Measurements from ENCODE around the gene IGF2R.
"Not testable (repeated sequence)": the region's sequence is repeated elsewhere in the genome, so short reads cannot be mapped to it uniquely, and the experiment has no call there.

IGF2R gene

DNA sequence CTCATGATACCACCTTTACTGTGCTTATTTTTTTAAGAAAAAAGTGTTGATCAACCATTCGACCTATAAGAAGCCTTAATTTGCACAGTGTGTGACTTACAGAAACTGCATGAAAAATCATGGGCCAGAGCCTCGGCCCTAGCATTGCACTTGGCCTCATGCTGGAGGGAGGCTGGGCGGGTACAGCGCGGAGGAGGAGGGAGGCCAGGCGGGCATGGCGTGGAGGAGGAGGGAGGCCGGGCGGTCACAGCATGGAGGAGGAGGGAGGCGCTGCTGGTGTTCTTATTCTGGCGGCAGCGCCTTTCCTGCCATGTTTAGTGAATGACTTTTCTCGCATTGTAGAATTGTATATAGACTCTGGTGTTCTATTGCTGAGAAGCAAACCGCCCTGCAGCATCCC lies 137.1 kb downstream of the IGF2R start:
- FAIRE-seq: no peak

DNA sequence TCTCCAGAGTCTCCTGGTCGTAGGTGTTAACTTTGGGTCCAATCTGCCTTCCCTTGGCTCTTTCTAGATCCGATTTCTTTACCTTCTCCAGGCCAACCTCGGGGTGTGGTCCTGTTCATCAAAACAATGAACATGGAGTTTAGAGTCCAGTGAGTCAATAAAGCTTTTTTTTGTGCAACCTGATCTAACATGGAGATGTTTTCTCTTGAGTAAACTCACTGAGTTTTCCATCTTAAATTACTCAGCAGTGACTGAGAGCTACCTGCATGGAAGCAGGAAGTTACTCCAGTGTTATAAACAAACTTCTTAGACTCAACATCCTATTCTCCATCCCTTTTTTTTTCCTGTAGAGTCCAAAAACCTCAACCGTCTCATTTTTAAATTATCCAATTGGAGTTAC lies 137.8 kb downstream of the IGF2R start:
- FAIRE-seq: no peak

DNA sequence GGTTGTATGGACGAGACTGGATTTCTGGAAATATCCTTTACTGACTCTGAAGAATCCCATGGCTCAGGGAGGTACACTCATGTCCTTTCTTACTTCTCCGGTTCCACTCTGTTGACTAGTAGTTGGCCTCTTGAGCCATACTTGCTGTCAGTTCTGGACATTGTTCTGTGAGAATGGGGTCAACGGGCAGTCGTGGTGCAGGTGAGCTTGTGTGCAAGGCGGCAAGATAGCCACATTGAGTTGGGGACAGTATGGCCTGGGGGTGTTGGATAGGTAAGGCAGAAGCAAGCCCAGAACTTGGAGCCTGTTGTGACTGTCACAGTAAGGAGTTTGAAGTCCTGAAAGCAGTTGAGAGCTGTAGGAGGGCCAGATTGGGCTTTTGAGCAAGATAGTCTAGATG lies 139.2 kb downstream of the IGF2R start:
- FAIRE-seq: no peak

DNA sequence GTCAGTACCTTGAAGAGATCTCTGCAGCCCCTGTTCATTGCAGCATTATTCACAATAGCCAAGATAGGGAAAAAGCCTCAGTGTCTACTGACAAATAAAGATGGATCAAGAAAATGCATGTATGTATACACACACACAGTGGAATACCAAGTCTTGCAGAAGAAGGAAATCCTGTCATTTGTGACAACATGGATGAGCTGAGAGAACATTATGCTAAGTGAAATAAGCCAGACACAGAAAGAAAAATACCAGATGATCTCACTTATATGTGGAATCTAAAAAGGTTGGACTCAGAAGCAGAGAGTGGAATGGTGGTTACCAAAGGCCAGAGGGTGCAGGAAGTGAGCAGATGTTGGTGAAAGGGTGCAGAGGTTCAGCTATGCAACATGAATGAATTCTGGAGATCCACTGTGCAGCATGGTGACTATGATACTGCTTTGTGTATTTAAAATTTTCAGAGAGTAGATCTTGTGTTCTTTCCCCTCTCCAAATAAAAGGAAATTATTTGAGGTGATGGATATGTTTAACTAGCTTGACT lies 141.8 kb downstream of the IGF2R start:
- no peak for FAIRE-seq

DNA sequence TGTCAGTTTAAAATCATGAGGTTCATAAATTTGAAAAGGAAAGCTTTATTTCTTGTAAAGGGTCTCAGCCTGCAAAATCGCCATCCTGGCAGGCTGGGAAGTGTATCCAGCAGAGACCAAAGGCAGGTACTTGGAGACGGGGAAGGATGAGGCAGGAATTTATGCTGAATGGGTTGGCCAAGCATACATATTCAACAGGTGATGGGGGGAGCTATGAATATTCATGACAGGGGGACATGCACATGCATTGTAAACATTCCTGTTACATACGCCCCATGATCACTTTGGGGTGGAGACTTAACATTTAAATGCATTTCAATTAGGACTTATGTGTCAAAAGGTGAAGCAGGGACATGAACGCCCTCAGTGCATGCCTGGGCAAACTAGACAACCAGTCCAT lies 142.9 kb downstream of the IGF2R start:
- no peak for FAIRE-seq

DNA sequence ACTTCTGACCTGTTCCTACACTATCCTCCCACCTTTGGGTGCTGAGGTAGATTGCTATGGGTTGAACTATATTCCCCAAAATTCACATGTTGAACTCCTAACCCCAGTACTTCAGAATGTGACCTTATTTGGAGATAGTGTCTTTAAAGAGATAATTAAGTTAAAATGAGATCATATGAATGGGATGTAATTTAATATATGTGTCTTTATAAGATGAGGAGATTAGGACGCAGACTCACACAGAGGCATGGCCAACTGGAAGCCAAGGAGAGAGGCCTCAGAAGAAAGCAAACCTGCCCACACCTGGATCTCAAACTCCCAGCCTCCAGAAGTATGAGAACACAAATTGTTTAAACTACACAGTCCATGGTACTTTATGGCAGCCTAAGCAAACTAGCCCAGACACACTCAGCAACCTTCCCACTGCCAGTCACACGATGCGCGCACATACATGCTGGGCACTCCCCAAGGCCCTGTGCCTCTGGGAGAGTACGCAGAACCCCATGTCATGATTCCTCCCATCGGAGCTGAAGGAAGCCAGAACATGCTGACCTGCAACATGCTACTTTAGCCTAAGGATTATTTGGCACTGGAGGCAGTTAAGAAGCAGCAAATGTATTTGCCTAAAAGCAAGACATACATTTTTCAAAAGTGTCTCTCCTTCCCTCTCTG lies 143.9 kb downstream of the IGF2R start:
- FAIRE-seq: no peak

DNA sequence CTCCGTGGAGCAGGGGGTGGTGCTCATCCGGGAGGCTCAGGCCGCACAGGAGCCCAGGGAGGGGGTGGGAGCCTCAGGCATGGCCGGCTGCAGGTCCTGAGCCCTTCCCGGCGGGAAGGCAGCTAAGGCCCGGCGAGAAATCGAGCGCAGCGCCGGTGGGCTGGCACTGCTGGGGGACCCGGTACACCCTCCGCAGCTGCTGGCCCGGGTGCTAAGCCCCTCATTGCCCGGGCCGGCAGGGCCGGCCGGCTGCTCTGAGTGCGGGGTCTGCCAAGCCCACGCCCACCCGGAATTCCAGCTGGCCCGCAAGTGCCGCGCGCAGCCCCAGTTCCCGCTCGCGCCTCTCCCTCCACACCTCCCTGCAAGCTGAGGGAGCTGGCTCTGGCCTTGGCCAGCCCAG lies 145.7 kb downstream of the IGF2R start:
- not testable (repeated sequence) for FAIRE-seq

DNA sequence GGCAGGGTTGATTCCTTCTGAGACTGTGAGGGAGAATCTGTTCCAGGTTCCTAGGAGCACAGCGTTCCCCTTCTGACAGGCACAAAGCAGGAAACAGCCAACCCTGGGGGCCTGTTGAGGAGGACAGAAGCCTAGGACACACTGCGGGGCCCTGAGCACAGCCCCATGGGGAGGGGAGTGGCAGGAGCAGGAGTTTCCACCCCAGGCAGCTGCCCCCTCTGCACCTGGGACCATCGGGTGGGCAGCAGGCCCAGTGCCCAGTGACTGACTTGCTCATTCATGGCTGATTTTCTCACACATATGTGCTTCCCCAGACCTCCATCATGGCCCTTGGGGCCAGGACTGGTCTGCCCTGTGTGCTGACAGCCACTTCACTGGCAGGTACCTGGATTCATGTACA lies 146.5 kb downstream of the IGF2R start:
- FAIRE-seq: no peak

DNA sequence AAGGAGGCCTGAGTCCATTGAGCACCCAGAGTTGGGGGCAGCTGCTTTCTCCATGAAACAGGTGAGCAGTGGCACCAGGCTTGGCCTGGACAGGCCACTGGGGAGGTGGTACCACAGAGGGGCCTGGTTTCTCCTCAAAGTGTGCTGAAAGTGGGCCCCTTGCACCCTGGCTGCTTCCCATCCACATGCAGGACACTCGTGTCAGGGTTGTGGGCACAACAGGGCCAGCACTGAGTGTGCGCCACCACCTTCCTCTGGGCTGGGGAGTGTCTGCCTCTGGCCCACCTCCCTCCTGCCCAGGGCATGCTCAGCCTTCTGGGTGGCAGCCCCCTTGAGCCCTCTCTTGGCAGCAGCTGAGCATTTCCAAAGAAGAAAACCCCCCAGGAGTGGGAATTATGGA lies 147.5 kb downstream of the IGF2R start:
- FAIRE-seq: no peak

GRCh38 chr6:160117137-160117536 lies 148.3 kb downstream of the IGF2R start:
- no peak for FAIRE-seq

GRCh38 chr6:160118620-160119229 lies 149.8 kb downstream of the IGF2R start:
- no peak for FAIRE-seq

GRCh38 chr6:160120087-160120486 lies 151.2 kb downstream of the IGF2R start:
- no peak for FAIRE-seq

- FAIRE-seq: no peak
Observed at GRCh38 chr6:160121558-160121957, 152.7 kb downstream of the IGF2R start, which contains the start of gene SLC22A1. Gene SLC22A1, plus strand, starts transcription at chr6:160121815. Its CDS starts 121 bp downstream, at chr6:160121936.

- no peak for FAIRE-seq
Observed at GRCh38 chr6:160121981-160122380, 153.1 kb downstream of the IGF2R start.

DNA sequence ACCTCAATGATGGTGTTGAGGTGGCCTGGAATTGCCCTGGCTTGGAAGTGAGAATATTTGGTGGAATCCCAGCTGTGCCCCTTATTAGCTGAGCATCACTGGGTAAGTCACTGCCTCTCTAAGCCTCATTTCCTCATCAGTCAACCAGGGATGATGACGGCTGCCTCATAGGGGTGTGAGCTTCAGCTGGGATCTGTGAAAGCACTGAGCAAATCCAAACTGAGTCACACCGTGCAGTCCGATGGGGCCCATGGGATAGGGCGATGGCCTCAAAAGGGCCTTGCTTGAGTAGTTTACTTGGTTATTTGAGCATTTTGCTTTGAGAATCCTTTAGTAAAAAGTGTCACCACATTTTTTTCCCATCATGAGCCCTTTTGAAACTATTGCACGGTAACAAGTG lies 153.9 kb downstream of the IGF2R start:
- FAIRE-seq: no peak

DNA sequence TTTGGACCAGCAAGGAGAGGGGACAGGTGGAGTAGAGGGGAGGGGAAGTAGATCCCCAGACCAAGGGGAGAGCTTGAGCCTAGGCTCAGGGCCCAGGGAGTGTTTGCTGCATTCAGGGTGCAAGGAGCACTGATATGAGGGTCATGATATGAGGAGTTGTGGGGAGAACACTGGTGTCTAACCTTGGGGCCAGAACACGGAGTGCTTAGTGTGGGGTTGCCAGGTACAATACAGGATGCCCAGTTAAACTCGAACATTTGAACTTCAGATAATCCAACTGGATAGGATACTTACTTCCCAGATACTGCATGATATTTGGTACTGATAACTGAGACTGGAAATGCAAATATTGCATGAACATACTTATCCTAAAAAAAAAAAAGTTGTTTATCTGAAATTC lies 155.1 kb downstream of the IGF2R start:
- FAIRE-seq: no peak

DNA sequence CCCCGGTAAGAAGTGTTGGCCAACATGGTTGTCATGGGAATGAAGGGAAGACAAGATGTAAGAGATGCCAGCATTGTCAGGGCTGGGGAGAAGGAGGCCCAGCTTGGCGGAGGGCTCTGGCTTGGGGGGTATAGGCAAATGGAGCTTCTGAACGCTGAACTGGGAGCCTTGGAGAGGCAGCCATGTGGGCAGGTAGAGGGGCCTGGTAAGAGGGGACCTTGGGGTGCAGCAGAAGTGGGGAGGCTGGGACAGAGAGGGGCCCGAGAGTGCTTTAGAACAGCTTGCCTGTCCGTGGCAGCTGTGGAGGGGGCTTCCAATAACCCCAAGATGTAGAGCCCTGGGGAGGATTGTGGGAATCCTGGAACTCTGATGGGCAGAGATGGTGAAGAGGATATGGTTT lies 155.7 kb downstream of the IGF2R start:
- no peak for FAIRE-seq

- not testable (repeated sequence) for FAIRE-seq
Observed at GRCh38 chr6:160125105-160125504, 156.2 kb downstream of the IGF2R start.

DNA sequence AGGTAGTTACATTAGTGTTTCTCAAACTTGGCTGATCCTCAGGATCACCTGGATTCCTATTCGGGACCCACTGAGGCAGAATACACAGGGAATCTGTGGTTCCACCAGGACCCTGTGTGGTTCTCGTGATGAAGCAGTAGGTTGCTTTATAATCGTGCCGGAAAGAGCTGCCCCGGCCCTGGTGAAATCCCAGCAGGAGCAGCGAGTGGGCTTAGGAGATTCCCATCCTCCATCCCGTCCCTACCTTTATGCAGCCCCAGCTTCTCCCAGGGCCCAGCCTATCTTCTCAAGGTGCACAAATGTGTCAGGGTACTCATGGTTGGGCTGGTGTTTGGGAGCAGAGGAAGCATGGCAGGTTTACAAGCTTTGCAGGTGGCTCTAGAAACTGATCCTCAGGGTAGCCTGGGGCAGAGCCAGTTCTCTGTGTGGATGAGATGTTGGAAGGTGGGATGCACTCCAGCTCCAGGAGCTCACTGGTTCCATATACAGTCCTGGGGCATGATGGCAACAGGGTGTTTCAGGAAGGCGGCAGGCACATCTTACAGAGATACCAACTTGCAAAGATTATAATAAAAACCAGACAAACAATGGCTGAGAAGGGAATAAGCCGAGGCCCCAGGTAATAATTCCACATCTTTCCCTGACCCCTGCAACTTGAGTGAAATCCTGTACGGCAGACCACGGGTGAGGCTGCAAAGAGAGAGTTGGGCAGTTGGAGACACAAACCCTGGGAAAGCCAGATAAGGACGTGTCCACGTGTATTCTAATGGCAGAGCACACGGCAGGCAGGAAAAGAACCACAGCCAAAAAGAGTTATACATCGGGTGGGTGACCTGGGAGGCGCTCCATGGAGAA lies 158.6 kb downstream of the IGF2R start:
- no peak for FAIRE-seq

- FAIRE-seq: no peak
Observed at GRCh38 chr6:160128125-160128683, 159.3 kb downstream of the IGF2R start.

DNA sequence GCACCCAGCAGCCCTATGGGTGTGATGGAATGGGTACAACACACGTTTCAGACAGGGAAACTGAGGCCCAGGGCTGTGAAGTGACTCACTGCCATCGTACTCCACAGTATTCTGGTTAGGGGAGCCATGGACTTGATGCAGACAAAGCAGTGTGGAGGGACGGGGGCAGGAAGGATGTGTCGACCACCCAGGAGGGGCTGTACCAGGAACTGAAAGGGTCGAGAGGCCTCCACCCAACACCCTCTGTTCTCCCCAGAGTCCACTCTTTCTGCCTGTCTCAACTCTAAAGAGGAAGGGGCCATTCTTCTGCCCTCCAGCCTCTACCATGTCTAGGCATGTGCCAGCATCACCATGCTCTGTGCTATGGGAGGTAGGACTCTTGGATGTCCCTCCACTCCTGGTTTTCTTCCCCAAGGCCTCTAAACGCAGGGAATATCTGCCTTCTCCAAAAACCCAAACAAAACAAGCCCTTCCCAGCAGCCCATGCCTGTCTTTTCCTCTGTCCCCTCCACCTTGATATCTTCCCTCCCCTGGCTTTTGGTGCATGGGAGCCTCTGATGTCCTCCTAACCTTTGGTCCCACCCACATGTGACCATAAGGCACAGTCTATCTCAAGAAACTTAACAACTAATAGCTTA lies 160.1 kb downstream of the IGF2R start:
- no peak for FAIRE-seq

- no peak for FAIRE-seq
Observed at GRCh38 chr6:160129881-160130615, 161.2 kb downstream of the IGF2R start.
